LNCAP (cell line): ENCODE results near the gene STAT1.
A peak's percentile ranks its signal among the peaks of the same experiment; 100 is the strongest.

Experiments
- TF ChIP-seq, protein P1 (sequence below): fragments of 450-650 bp; IDR thresholded peaks from 2 replicates; pipeline ENCODE4 v1.5.1; 2017; ENCODE audit warnings: mild to moderate bottlenecking

STAT1 gene

DNA sequence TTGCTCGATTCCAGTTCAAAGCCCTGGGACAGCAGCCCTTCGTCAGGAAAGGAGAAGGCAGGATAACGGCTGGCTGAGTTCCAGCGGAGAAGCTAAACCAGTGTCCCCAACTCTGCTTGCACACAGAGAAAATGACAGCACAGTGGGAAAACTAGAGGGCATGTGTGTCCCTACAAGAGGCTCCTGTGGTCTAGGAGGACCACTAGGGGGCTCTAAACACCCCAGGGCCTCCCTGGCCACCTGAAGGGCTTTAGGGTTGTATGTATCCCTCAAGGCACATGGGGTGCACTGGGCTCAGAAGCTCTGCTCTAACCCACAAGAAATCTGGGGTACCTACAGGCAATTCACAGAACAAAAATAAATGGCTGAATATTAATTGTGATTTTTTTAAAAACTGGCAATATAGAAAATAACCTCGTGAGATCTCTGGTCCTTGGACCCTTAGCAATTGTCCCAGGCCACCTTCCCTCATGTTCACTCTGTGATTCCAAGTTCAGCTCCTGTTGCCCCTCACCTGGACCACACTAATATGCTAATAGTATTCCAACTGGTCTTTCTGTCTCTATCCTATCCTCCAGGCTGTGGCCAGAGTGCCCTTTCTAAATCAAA is 17.5 kb downstream of the STAT1 start:
- TF ChIP-seq, protein P1, sequence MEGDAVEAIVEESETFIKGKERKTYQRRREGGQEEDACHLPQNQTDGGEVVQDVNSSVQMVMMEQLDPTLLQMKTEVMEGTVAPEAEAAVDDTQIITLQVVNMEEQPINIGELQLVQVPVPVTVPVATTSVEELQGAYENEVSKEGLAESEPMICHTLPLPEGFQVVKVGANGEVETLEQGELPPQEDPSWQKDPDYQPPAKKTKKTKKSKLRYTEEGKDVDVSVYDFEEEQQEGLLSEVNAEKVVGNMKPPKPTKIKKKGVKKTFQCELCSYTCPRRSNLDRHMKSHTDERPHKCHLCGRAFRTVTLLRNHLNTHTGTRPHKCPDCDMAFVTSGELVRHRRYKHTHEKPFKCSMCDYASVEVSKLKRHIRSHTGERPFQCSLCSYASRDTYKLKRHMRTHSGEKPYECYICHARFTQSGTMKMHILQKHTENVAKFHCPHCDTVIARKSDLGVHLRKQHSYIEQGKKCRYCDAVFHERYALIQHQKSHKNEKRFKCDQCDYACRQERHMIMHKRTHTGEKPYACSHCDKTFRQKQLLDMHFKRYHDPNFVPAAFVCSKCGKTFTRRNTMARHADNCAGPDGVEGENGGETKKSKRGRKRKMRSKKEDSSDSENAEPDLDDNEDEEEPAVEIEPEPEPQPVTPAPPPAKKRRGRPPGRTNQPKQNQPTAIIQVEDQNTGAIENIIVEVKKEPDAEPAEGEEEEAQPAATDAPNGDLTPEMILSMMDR: peak; percentile 42

DNA sequence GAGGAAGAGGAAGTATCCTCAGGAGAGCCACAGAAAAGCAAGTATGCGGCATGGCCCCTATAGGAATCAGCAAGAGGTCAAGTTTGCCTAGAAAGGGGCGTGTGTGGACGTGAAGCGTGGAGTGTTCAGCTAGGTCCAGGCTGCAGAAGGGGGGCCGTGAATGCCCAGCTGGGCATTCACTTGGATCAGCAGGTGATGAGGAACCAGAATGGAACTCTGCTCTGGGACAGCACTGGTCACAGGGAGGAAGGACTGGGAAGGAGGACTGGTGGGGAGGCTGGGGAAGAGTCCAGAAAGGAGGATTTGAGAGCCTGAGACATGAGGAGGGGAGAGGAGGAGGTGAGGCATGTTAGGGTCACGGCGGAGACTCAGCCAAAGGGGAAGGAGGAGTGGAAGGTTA is 19.8 kb downstream of the STAT1 start:
- TF ChIP-seq, protein P1: no peak

DNA sequence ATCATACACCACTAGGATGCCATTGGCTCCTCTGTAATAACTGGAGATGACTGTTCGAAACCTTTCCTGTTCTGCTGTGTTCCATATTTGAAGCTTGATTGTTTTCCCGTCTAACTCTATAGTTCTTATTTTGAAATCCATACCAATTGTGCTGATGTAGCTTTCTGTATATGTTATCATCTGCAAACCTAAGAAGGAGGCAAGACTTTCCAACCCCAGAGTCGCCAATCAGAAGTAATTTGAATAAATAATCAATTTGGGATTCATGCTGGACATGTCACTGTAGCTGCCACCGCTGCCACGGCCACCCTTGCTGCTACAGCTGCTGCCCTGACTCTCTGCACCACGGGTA is 20.7 kb downstream of the STAT1 start:
- TF ChIP-seq, protein P1: no peak

DNA sequence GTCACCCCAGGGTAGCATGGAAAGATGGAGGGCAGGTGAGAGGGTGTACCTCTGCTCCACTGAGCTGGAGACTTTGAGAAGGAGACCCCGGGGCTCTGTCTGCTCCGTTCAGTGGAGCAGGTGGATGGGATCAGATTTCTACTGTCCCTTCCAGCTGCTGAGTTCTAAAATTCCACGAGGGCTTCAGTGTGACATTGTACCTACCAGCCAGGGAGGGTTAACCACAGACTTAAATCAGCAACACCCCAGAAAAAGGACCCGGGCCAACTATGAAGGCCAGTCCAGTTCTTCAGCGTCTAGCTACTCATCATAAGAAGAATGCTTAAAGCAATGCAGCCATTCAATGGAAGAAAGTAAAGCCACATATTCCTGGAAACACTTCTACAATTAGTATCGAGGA is 23.8 kb downstream of the STAT1 start:
- TF ChIP-seq, protein P1: no peak

DNA sequence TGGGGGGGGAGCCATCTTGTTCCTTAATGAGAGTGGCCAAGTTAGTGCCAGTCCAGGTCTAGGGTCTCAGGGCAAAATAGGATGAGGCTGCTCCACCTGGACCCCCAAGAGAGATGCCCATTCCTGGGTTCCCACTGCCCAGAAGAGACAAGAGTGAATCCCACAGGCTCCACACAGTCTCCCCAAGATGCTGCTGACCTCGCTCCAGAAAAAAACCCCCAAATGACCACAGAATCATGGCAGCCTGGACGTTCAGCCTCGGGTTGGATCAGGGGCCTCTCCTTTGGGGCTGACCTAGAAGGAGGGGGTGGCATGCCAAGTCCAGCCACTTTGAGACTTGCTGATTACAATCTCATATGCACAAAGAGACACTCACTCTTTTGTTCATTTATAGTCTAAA is 25.1 kb downstream of the STAT1 start:
- TF ChIP-seq, protein P1: no peak

DNA sequence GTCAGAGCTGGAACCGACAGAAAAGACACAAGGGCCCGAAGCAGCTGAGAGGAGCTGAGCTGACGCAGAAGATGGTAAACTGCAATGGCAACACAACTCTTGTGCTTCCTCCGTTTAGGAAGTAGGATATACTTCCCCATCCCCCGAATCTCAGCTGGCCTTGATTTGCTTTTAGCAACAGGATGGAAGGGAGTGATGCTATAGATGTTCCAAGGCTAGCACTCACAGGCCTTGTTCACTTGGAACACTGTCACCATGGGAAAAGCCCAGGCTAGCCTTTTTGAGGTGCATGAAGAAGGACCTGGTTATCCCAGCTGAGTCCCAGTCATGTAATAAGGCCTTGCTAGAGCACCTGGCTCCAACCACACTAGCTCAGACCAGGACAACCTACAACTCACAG is 26.0 kb downstream of the STAT1 start:
- TF ChIP-seq, protein P1: no peak

DNA sequence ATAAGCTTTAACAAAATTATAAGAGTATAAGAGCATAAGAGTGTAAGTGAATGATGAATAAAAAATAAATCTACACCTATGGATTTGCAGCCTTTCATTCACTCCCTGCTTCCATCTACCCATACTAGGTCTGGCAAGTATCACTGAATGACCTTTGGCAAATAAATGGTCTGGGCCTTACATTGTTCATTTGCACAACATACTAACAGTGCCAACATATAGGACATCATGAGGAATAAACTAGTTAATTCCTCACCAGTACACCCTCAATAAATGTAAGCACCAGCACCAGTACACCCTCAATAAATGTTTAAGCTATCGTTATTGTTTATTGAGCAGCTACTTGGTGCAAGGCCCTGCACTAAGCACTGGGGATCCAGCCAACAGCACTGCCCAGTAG is 26.9 kb downstream of the STAT1 start:
- TF ChIP-seq, protein P1: no peak
